Peyer's patch (tissue), 4 donors: ENCODE results near the gene MYOZ1.

Experiments
- POLR2A ChIP-seq, 2 donors: fragments of 450-650 bp; IDR thresholded peaks; one replicate each; pipeline ENCODE4 v1.5.1; 2017; ENCODE audit warnings: antibody characterized with exemption in 2 of 2, mild to moderate bottlenecking in 2 of 2, moderate library complexity in 2 of 2
- TF ChIP-seq, protein P1 (sequence below), 6 experiments: fragments of 450-650 bp in 4 of 6; fragments of 200-600 bp in 2 of 6; sonication (generic) in 1 of 6; IDR thresholded peaks; one replicate each; pipeline ENCODE4 v1.5.1; 2017 to 2019; ENCODE audit warnings: antibody characterized with exemption in 6 of 6, mild to moderate bottlenecking in 3 of 6, moderate library complexity in 1 of 6

DNA sequence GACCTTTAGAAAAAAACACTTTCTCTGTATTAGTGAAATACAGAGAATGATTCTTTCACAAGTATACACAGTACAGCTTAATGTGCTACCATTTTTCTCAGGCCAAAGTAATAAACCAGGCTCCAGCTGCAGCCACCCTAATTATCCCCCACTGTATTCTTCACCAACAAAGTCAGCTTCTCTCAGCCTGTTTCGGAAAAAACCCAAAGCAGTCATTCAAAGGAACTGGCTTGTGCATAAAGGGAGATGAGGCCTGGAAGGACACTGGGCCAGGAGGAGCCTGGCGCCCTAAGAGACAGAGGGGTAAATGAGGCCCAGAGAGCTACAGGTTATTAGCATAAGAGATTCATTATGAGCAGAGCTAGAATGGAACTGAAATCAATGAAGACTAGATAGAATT is 59.4 kb downstream of the MYOZ1 start:
- TF ChIP-seq, protein P1, sequence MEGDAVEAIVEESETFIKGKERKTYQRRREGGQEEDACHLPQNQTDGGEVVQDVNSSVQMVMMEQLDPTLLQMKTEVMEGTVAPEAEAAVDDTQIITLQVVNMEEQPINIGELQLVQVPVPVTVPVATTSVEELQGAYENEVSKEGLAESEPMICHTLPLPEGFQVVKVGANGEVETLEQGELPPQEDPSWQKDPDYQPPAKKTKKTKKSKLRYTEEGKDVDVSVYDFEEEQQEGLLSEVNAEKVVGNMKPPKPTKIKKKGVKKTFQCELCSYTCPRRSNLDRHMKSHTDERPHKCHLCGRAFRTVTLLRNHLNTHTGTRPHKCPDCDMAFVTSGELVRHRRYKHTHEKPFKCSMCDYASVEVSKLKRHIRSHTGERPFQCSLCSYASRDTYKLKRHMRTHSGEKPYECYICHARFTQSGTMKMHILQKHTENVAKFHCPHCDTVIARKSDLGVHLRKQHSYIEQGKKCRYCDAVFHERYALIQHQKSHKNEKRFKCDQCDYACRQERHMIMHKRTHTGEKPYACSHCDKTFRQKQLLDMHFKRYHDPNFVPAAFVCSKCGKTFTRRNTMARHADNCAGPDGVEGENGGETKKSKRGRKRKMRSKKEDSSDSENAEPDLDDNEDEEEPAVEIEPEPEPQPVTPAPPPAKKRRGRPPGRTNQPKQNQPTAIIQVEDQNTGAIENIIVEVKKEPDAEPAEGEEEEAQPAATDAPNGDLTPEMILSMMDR (IDR thresholded peaks at IDR 0.05): no peak
- no peak for TF ChIP-seq POLR2A (IDR thresholded peaks at IDR 0.05)
